ENCODE measurements around the gene ZCWPW1.
"Not testable (repeated sequence)": the region's sequence is repeated elsewhere in the genome, so short reads cannot be mapped to it uniquely, and the experiment has no call there.

ZCWPW1 gene

GRCh38 chr7:100441641-100442535, 13.4 kb upstream of the ZCWPW1 start:
- Histone ChIP-seq H3K27me3 (replicated peaks) (no peaks in the 10 kb centered on the region), H3K27ac (no peak overlapping the region), H3K36me3 (replicated peaks) (no peaks in the 10 kb centered on the region), H3K4me3 (ENCODE audit: low read depth, low read length) (no peak overlapping the region)
- DNase-seq, result no peak
- in situ Hi-C loops (cut with HindIII; ENCODE audit: low pct_ligation_motif_present, low sequenced_read_pairs), result no loop called here
- no peak for TF ChIP-seq CTCF (IDR thresholded peaks at IDR 0.05; ENCODE audit: low read depth, low read length, missing control alignments)

GRCh38 chr7:100439244-100439643, 10.7 kb upstream of the ZCWPW1 start:
- peak overlapping the region; percentile 70 for H3K27ac ChIP-seq
- in situ Hi-C loops (cut with HindIII; ENCODE audit: low pct_ligation_motif_present, low sequenced_read_pairs); H3K4me3 ChIP-seq (ENCODE audit: low read depth, low read length): not testable (repeated sequence)

GRCh38 chr7:100438731-100439130, 10.2 kb upstream of the ZCWPW1 start:
- H3K27ac ChIP-seq; H3K36me3 ChIP-seq (replicated peaks); H3K27me3 ChIP-seq (replicated peaks); H3K4me3 ChIP-seq (ENCODE audit: low read depth, low read length); in situ Hi-C loops (cut with HindIII; ENCODE audit: low pct_ligation_motif_present, low sequenced_read_pairs); DNase-seq: not testable (repeated sequence)

More at GRCh38 chr7:100439244-100439643, 10.7 kb upstream of the ZCWPW1 start:
- not testable (repeated sequence) for H3K36me3 ChIP-seq (replicated peaks); DNase-seq; H3K27me3 ChIP-seq (replicated peaks)

GRCh38 chr7:100438172-100438571, 9.7 kb upstream of the ZCWPW1 start:
- Histone ChIP-seq H3K27ac (no peak overlapping the region), H3K27me3 (replicated peaks) (no peaks in the 10 kb centered on the region)
- in situ Hi-C loops (cut with HindIII; ENCODE audit: low pct_ligation_motif_present, low sequenced_read_pairs), result no loop called here

GRCh38 chr7:100437150-100438100, 8.9 kb upstream of the ZCWPW1 start:
- TF ChIP-seq CTCF (IDR thresholded peaks at IDR 0.05; ENCODE audit: low read depth, low read length, missing control alignments), result no peak
- Histone ChIP-seq H3K27ac (no peak overlapping the region), H3K4me3 (ENCODE audit: low read depth, low read length) (no peak overlapping the region), H3K27me3 (replicated peaks) (no peaks in the 10 kb centered on the region), H3K36me3 (replicated peaks) (peaks cover 16% of the 10 kb centered on the region)
- DNase-seq, result no peak
- in situ Hi-C loops (cut with HindIII; ENCODE audit: low pct_ligation_motif_present, low sequenced_read_pairs), result no loop called here

More at GRCh38 chr7:100438172-100438571, 9.7 kb upstream of the ZCWPW1 start:
- H3K4me3 ChIP-seq (ENCODE audit: low read depth, low read length), result no peak overlapping the region
- TF ChIP-seq CTCF (IDR thresholded peaks at IDR 0.05; ENCODE audit: low read depth, low read length, missing control alignments), result no peak
- peaks cover 15% of the 10 kb centered on the region for H3K36me3 ChIP-seq (replicated peaks)
- DNase-seq, result no peak

- no peaks in the 10 kb centered on the region for H3K27me3 ChIP-seq (replicated peaks)
- in situ Hi-C loops (cut with HindIII; ENCODE audit: low pct_ligation_motif_present, low sequenced_read_pairs), result no loop called here
- H3K27ac ChIP-seq, result peak overlapping the region; percentile 74
- peaks cover 18% of the 10 kb centered on the region for H3K36me3 ChIP-seq (replicated peaks)
- peak overlapping the region; percentile 88 for H3K4me3 ChIP-seq (ENCODE audit: low read depth, low read length)
- DNase-seq, result no peak
- no peak for TF ChIP-seq CTCF (IDR thresholded peaks at IDR 0.05; ENCODE audit: low read depth, low read length, missing control alignments)
These were observed 7.2 kb upstream of the ZCWPW1 start for GRCh38 chr7:100435401-100436304.

Data from brain microvascular endothelial cell (primary cell).